Hematopoietic multipotent progenitor cell treated with erythropoietin and hydrocortisone succinate and interleukin-3 and kit ligand, for 8 days (in vitro differentiated cells): Measurements from ENCODE around the gene ZNF878.

ENCODE experiments used
- DNase-seq: peaks from one replicate; pipeline ENCODE4 v3.0.0-alpha.2; 2015

Gene ZNF878

GRCh38 chr19:12034620-12035019, 18.1 kb downstream of the ZNF878 start:
- DNase-seq: no peak

- no peak for DNase-seq
Observed at GRCh38 chr19:12034198-12034597, 18.6 kb downstream of the ZNF878 start.

DNA sequence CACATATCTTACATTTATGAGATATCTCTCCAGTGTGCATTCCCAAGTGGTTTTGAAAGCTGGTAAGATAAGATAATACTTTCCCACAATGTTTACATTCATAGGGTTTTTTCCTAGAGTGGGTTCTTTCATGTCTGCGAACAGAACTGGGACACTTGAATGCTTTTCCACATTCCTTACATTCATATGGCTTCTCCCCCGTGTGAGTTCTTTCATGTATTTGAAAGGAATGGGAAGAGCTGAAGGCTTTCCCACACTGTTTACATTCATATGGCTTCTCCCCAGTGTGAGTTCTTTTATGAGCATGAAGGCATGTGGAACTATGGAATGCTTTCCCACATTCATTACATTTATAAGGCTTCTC, 37.0 kb downstream of the ZNF878 start:
- DNase-seq: no peak

DNA sequence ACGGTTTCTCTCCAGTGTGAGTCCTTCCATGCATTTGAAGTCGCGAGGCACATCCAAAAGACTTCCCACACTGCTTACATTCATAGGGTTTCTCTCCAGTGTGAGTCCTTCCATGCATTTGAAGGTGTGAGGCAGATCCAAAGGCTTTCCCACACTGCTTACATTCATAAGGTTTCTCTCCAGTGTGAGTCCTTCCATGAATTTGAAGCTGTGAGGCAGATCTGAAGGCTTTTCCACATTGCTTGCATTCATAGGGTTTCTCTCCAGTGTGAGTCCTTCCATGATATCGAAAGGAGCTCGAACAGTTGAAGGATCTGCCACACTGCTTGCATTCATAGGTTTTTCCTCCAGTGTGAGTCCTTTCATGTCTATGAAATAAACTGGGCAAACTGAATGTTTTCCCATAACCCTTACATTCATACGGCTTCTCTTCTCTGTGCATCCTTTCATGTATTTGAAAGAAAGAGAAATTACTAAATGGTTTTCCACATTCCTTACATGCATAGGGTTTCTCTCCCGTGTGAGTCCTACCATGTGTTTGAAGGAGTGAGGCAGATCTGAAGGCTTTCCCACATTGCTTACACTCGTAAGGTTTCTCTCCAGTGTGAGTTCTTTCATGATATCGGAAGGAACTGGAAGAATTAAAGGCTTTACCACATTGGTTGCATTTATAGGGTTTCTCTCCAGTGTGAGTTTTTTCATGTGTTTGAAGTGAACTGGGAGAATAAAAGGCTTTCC, 37.6 kb downstream of the ZNF878 start:
- no peak for DNase-seq

DNA sequence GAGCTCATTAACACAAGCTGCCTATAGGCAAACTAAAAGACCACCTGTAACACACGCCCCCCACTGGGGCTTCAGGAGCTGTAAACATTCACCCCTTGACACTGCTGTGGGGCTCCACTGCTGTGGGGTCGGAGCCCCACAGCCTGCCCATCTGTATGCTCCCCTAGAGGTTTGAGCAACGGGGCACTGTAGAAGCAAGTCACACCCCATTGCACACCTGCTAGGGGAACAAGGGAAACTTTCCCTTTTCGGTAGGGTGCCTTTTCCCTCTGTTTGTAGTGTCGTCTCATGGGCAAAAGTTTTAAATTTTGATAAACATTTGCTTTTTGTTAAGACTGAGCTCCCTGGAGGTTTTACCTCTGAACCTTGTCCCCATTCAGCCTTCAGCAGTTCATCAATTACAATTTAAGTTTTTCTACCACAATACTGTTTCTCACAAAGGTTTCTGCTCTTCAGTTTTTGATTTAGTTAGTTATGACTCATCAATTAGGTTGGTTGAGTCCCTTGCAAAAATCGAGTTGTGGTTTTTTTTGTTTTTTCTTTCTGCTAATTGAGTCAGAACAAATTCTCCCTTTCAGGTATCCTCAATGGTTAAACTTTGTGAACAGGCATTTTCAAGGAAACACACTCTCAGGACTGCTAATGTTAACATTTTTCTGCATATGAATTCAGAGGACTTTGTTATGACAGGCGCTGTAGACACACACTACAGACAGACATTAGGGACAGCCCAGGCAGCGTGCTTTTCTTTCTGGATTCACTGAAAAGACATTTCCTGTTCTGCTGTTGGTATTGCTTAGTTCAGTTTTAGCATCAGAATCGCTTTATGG, 52.4 kb downstream of the ZNF878 start:
- DNase-seq: no peak

DNA sequence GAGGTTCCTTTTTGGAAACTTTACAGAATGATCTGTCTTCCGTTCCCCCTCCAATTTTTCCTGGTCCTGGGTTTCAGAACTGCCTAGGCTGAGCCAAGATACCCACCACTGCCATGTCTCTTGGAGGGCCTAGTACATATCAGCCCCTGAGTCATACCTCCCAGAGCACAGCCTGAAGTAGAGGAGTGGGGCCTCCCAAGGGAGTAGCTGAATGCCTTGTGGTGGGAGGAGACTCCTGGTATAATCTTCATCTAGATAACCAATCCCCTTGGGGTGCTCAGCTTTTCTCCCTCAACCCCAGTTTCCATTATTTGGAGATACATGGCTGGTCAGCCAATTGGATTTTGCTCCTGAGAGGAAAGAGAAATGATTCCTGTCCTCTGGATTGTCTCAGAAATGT, 57.6 kb downstream of the ZNF878 start:
- DNase-seq: peak; percentile 9
